ENCODE measurements around the gene OR4F6.

DNA sequence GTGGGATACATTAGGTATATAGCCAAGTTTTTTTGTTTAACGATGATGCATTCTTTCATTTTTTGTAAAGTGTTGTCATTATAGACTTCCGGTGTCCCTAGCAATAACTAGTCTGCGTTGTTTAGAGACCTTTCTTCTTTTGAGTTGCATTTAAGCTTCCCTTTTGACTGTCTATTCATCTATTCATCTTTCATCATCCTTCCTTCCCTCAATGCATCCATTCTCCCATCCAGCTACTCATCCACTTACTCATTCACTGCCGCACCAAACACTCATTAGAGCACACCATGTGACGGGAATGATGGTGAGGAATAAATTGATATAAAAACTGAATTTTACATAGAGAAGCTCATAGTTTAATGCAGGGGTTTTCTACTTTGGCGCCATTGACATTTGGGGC, 41.6 kb downstream of the OR4F6 start:
- TF ChIP-seq, protein P1, sequence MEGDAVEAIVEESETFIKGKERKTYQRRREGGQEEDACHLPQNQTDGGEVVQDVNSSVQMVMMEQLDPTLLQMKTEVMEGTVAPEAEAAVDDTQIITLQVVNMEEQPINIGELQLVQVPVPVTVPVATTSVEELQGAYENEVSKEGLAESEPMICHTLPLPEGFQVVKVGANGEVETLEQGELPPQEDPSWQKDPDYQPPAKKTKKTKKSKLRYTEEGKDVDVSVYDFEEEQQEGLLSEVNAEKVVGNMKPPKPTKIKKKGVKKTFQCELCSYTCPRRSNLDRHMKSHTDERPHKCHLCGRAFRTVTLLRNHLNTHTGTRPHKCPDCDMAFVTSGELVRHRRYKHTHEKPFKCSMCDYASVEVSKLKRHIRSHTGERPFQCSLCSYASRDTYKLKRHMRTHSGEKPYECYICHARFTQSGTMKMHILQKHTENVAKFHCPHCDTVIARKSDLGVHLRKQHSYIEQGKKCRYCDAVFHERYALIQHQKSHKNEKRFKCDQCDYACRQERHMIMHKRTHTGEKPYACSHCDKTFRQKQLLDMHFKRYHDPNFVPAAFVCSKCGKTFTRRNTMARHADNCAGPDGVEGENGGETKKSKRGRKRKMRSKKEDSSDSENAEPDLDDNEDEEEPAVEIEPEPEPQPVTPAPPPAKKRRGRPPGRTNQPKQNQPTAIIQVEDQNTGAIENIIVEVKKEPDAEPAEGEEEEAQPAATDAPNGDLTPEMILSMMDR (IDR thresholded peaks at IDR 0.05), result no peak
- no peak for TF ChIP-seq EP300 (IDR thresholded peaks at IDR 0.05)
